Osteoblast (primary cell): ENCODE results near the gene TMEM165. TPM values are rescaled to one million over a fixed set of nuclear protein-coding genes. Genes with fewer than 3 reads are reported as not detected.

Experiments
- DNase-seq: peaks from one replicate; pipeline ENCODE4 v3.0.0; 2011; ENCODE audit warnings: low spot score, mixed read lengths; ENCODE audit not compliant: insufficient read length; ENCODE audit errors: missing footprints
- H2AFZ ChIP-seq: 2 replicates; pipeline ENCODE4 v1.6.0; 2011; ENCODE audit warnings: mild to moderate bottlenecking, low read length
- H3K27ac ChIP-seq: 2 replicates; pipeline ENCODE4 v1.5.1; 2011; ENCODE audit warnings: mild to moderate bottlenecking, low read depth, low read length, moderate library complexity
- H3K27me3 ChIP-seq: 2 replicates; pipeline ENCODE4 v1.6.0; 2012; ENCODE audit warnings: mild to moderate bottlenecking, control low read depth, inconsistent platforms, low read length, moderate library complexity; ENCODE audit not compliant: insufficient read depth
- H3K36me3 ChIP-seq: 2 replicates; pipeline ENCODE4 v1.5.1; 2011; ENCODE audit warnings: mild to moderate bottlenecking, low read length, control low read depth, moderate library complexity; ENCODE audit not compliant: insufficient read depth
- H3K4me1 ChIP-seq: 2 replicates; pipeline ENCODE4 v1.5.1; 2011; ENCODE audit warnings: mild to moderate bottlenecking, low read length, control low read depth, moderate library complexity; ENCODE audit not compliant: insufficient read depth
- H3K4me2 ChIP-seq: 2 replicates; pipeline ENCODE4 v1.6.0; 2011; ENCODE audit warnings: mild to moderate bottlenecking, low read length; ENCODE audit not compliant: insufficient read depth
- H3K4me3 ChIP-seq: fragments of 200-600 bp; sonication (generic); 3 replicates; pipeline ENCODE4 v1.5.1; 2012; ENCODE audit warnings: mild to moderate bottlenecking, low read length, inconsistent platforms; ENCODE audit not compliant: insufficient read depth
- H3K79me2 ChIP-seq: 2 replicates; pipeline ENCODE4 v1.6.0; 2012; ENCODE audit warnings: mild to moderate bottlenecking, low read length, control low read depth, inconsistent platforms; ENCODE audit not compliant: insufficient read depth
- H3K9me3 ChIP-seq: 2 replicates; pipeline ENCODE4 v1.5.1; 2011; ENCODE audit warnings: low read depth, low read length, control low read depth
- H4K20me1 ChIP-seq: 2 replicates; pipeline ENCODE4 v1.6.0; 2012; ENCODE audit warnings: mild to moderate bottlenecking, low read length, control low read depth; ENCODE audit not compliant: insufficient read depth
- CTCF ChIP-seq: IDR thresholded peaks from 2 replicates; pipeline ENCODE4 v1.5.1; 2011; ENCODE audit warnings: mild to moderate bottlenecking, low read depth, low read length, moderate library complexity; ENCODE audit errors: extremely low read depth
- total RNA-seq: library from RNA; depleted of rRNA; stranded (reverse); fragments of >200 nt; gene quantifications from 2 replicates; pipeline ENCODE4 v1.2.3, GENCODE V29; 2012

TMEM165 gene
- total RNA-seq, 1 donor = 151 TPM

- peak overlapping the region; percentile 96 for H3K4me2 ChIP-seq
- no peak for TF ChIP-seq CTCF
- peaks cover 53% of the 10 kb centered on the region for H4K20me1 ChIP-seq
- H3K4me3 ChIP-seq = peak overlapping the region; percentile 81
- peaks cover 77% of the 10 kb centered on the region for H3K79me2 ChIP-seq
- H2AFZ ChIP-seq = no peak overlapping the region
- peak overlapping the region; percentile 92 for H3K27ac ChIP-seq
- no peaks in the 10 kb centered on the region for H3K9me3 ChIP-seq
- DNase-seq = no peak
- H3K4me1 ChIP-seq = peaks cover 15% of the 10 kb centered on the region
- H3K27me3 ChIP-seq = no peaks in the 10 kb centered on the region
- peaks cover 42% of the 10 kb centered on the region for H3K36me3 ChIP-seq
Measured at GRCh38 chr4:55399581-55399980, 3.8 kb downstream of the TMEM165 start.

- no peak for TF ChIP-seq CTCF
- H2AFZ ChIP-seq = no peak overlapping the region
- H3K4me1 ChIP-seq = peaks cover 30% of the 10 kb centered on the region
- no peak overlapping the region for H3K27ac ChIP-seq
- no peaks in the 10 kb centered on the region for H3K9me3 ChIP-seq
- H4K20me1 ChIP-seq = peaks cover 70% of the 10 kb centered on the region
- H3K27me3 ChIP-seq = no peaks in the 10 kb centered on the region
- H3K36me3 ChIP-seq = peaks cover 53% of the 10 kb centered on the region
- H3K4me3 ChIP-seq = no peak overlapping the region
- H3K79me2 ChIP-seq = peaks cover 91% of the 10 kb centered on the region
- no peak for DNase-seq
- no peak overlapping the region for H3K4me2 ChIP-seq
Measured at GRCh38 chr4:55405073-55405472, 9.3 kb downstream of the TMEM165 start.

GRCh38 chr4:55406545-55406944 lies 10.8 kb downstream of the TMEM165 start:
- H3K4me1 ChIP-seq = peaks cover 35% of the 10 kb centered on the region
- no peaks in the 10 kb centered on the region for H3K9me3 ChIP-seq
- no peak for TF ChIP-seq CTCF
- H4K20me1 ChIP-seq = peaks cover 69% of the 10 kb centered on the region
- H3K79me2 ChIP-seq = peaks cover 93% of the 10 kb centered on the region
- no peak overlapping the region for H2AFZ ChIP-seq
- H3K36me3 ChIP-seq = peaks cover 47% of the 10 kb centered on the region
- no peak overlapping the region for H3K4me2 ChIP-seq
- peak overlapping the region; percentile 41 for H3K27ac ChIP-seq
- no peak for DNase-seq
- H3K4me3 ChIP-seq = no peak overlapping the region
- no peaks in the 10 kb centered on the region for H3K27me3 ChIP-seq

GRCh38 chr4:55407119-55407518 lies 11.4 kb downstream of the TMEM165 start:
- Histone ChIP-seq H3K36me3 (peaks cover 51% of the 10 kb centered on the region), H3K27me3 (no peaks in the 10 kb centered on the region), H4K20me1 (peaks cover 73% of the 10 kb centered on the region)

More at GRCh38 chr4:55407119-55407518, 11.4 kb downstream of the TMEM165 start:
- Histone ChIP-seq H3K79me2 (peaks cover 96% of the 10 kb centered on the region), H3K4me1 (peaks cover 35% of the 10 kb centered on the region), H3K27ac (peak overlapping the region; percentile 41), H3K9me3 (no peaks in the 10 kb centered on the region), H3K4me2 (no peak overlapping the region), H3K4me3 (no peak overlapping the region), H2AFZ (no peak overlapping the region)
- DNase-seq = no peak
- TF ChIP-seq CTCF = no peak
